Endothelial cell of umbilical vein (primary cell): ENCODE measurements around the gene SERPINE1.

Experiments
- CTCF ChIP-seq, 2 donors: IDR thresholded peaks; 1 replicate in 1 of 2; 2 replicates in 1 of 2; pipeline ENCODE4 v1.5.1; 2011; ENCODE audit warnings: low read length in 2 of 2, mild to moderate bottlenecking in 2 of 2, moderate library complexity in 2 of 2, control low read depth in 1 of 2, inconsistent platforms in 1 of 2, low read depth in 1 of 2; ENCODE audit not compliant: insufficient read depth in 1 of 2; ENCODE audit errors: extremely low read depth in 1 of 2
- EZH2 ChIP-seq: IDR thresholded peaks from 2 replicates; pipeline ENCODE4 v1.6.1; 2012; ENCODE audit warnings: borderline replicate concordance, low read depth, mild to moderate bottlenecking, moderate library complexity, low read length, inconsistent platforms; ENCODE audit not compliant: severe bottlenecking

- TF ChIP-seq CTCF (IDR thresholded peaks at IDR 0.05; ENCODE audit: extremely low read depth in 1 of 2, insufficient read depth in 1 of 2, low read depth in 1 of 2, low read length in 2 of 2) = no peak
- no peak for TF ChIP-seq EZH2
Observed at GRCh38 chr7:101096331-101096956, 30.5 kb upstream of the SERPINE1 start.
